PFSK-1 (cell line): ENCODE data around the gene SAC3D1.

Source experiments
- POLR2AphosphoS5 ChIP-seq: IDR thresholded peaks from 2 replicates; pipeline ENCODE4 v1.6.1; 2012; ENCODE audit warnings: low read depth, mild to moderate bottlenecking, control low read depth, low read length, moderate library complexity
- SIN3A ChIP-seq: IDR thresholded peaks from 2 replicates; pipeline ENCODE4 v1.6.1; 2012; ENCODE audit warnings: mild to moderate bottlenecking, low read length, moderate library complexity, borderline replicate concordance; ENCODE audit not compliant: insufficient read depth

DNA sequence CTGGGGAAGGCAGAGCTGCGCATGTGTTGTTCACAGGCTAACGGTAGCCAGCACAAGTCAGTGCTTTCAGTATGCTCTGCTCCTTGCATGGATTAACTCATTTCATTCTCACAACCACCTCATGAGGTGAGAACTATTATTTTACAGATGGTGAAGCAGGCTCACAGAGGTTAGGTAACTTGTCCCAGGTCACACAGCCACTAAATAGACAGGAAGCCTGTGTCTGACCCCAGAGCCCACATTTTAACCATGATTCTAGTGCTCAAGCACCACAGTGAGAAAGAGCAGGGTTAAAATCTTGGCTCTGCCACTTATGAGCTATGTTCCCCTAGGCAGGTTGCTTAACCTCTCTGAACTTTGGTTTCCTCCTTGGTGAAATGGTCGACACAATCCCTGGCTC is 20.0 kb upstream of the SAC3D1 start:
- no peak for TF ChIP-seq SIN3A
- no peak for TF ChIP-seq POLR2AphosphoS5
